DOHH2 (cell line): ENCODE data around the gene LCK.

Experiments used
- EZH2phosphoT487 ChIP-seq: fragments of 200-600 bp; sonication (generic); IDR thresholded peaks from 2 replicates; pipeline ENCODE4 v1.6.1; 2017; ENCODE audit warnings: borderline replicate concordance, mild to moderate bottlenecking, antibody characterized with exemption, low read length, moderate library complexity, mixed read lengths
- TF ChIP-seq, protein P1 (sequence below): fragments of 200-600 bp; sonication (generic); IDR thresholded peaks from one replicate; pipeline ENCODE4 v1.5.1; 2014; ENCODE audit warnings: antibody characterized with exemption, mild to moderate bottlenecking, low read depth, low read length; ENCODE audit not compliant: poor library complexity, severe bottlenecking

DNA sequence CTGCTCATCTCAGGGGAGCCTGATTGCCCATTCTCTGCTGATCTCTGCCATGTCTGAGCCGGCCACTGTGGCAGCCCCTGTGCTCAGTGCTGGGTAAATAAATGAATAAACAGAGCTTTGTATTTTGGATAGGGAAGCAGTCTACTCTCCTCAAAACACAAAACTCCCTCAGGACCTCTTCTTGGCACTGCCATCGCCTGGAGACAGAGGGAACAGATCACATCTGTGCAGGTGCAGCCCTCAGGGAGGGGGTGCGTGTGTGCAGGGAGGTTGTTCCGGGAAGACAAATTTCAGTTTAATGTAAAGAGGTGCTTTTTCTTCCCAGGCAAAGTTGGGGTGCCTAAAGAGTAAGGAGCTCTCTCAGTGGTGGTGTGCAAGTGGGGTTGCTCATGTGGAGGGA lies 11.7 kb upstream of the LCK start:
- no peak for TF ChIP-seq EZH2phosphoT487
- TF ChIP-seq, protein P1, sequence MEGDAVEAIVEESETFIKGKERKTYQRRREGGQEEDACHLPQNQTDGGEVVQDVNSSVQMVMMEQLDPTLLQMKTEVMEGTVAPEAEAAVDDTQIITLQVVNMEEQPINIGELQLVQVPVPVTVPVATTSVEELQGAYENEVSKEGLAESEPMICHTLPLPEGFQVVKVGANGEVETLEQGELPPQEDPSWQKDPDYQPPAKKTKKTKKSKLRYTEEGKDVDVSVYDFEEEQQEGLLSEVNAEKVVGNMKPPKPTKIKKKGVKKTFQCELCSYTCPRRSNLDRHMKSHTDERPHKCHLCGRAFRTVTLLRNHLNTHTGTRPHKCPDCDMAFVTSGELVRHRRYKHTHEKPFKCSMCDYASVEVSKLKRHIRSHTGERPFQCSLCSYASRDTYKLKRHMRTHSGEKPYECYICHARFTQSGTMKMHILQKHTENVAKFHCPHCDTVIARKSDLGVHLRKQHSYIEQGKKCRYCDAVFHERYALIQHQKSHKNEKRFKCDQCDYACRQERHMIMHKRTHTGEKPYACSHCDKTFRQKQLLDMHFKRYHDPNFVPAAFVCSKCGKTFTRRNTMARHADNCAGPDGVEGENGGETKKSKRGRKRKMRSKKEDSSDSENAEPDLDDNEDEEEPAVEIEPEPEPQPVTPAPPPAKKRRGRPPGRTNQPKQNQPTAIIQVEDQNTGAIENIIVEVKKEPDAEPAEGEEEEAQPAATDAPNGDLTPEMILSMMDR: no peak
